Prostate gland (tissue), 2 donors: ENCODE measurements around the gene FAM107B. TPM values are rescaled to one million over a fixed set of nuclear protein-coding genes. Genes with fewer than 3 reads are reported as not detected.
A peak's percentile ranks its signal among the peaks of the same experiment; 100 is the strongest.

Experiments used
- DNase-seq: peaks from one replicate; pipeline ENCODE4 v3.0.0-alpha.2; 2019; ENCODE audit warnings: low spot score
- H3K27ac ChIP-seq, 2 donors: fragments of 200-600 bp; sonication (generic); 2 replicates each; pipeline ENCODE4 v1.5.1; 2017 to 2019
- H3K27me3 ChIP-seq: fragments of 200-600 bp; sonication (generic); replicated peaks from 2 replicates; pipeline ENCODE4 v1.5.1; 2019; ENCODE audit not compliant: insufficient read depth
- H3K36me3 ChIP-seq, 2 donors: fragments of 200-600 bp; sonication (generic); 1 replicate in 1 of 2; 2 replicates in 1 of 2; pipeline versions ENCODE4 v1.5.1 to v1.8.1; 2017 to 2019
- H3K4me1 ChIP-seq: fragments of 200-600 bp; sonication (generic); replicated peaks from 2 replicates; pipeline ENCODE4 v1.5.1; 2019
- H3K4me3 ChIP-seq, 2 donors: fragments of 200-600 bp; sonication (generic); 2 replicates each; pipeline ENCODE4 v1.5.1; 2017 to 2019
- H3K9me3 ChIP-seq: fragments of 200-600 bp; sonication (generic); 2 replicates; pipeline ENCODE4 v1.5.1; 2017
- CTCF ChIP-seq, 4 experiments: fragments of 200-600 bp in 2 of 4; fragments of 450-650 bp in 2 of 4; sonication (generic) in 2 of 4; IDR thresholded peaks; 1 replicate in 3 of 4; 2 replicates in 1 of 4; pipeline ENCODE4 v1.5.1; 2016 to 2019; ENCODE audit warnings: antibody characterized with exemption in 4 of 4, mild to moderate bottlenecking in 2 of 4, moderate library complexity in 2 of 4
- POLR2A ChIP-seq: fragments of 450-650 bp; IDR thresholded peaks from one replicate; pipeline ENCODE4 v1.6.1; 2016; ENCODE audit warnings: antibody characterized with exemption, mild to moderate bottlenecking
- POLR2AphosphoS5 ChIP-seq: sonication (generic); formaldehyde crosslinking; IDR thresholded peaks from one replicate; pipeline ENCODE4 v1.6.1; 2017; ENCODE audit warnings: antibody characterized with exemption
- WGBS: methylation state at CpG from one replicate; pipeline ENCODE4 v1.1.5; 2018; 5-methylcytosine and 5-hydroxymethylcytosine counted together
- intact Hi-C: fragments of 100-400 bp; cut with DNase I; formaldehyde crosslinking; loops from one replicate; pipeline ENCODE4 v1.14.2; 2022
- total RNA-seq, 2 donors: library from RNA; depleted of rRNA; stranded (reverse); fragments of >200 nt; gene quantifications; one replicate each; pipeline ENCODE4 v1.1.0, GENCODE V29; 2016

Gene FAM107B
- total RNA-seq, 2 donors from 2014 or later, result 32.9 to 63.9 TPM

DNA sequence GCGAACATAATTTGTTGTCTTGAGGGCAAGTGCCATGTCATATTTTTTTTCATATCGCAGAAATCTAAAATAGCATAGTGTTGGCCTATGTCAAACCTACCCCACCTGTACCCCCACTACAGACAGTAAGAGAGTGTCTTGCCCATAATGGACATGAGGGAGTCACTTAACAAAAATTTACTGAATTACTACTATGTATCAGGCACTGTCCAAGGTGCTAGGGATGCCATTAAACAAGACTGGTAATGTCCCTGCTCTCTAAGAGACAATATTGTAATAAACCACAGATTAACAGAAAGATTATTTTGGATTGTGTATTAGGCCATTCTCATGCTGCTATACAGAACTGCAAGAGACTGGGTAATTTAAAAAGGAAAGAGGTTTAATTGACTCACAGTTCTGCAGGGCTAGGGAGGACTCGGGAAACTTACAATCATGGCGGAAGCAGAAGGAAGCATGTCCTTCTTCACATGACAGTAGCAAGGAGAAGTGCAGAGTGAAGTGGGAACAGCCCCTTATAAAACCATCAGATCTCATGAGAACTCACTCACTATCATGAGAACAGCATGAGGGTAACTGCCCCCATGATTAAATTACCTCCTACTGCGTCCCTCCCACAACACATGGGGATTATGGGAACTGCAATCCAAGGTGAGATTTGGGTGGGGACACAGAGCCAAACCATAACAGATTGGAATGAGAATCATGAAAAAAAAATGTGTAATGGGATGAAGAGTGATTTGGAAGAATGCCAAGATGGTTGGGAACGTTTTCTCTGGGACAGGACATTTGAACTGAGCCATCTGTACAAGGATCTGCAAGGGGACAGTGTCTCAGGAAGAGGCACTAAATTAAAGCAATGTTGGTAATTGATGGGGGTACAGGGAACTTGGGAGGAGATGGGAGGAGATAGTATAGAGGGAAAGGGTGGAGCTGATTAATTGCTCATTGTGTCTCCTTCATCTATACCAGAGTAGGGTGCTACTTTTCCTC lies 108.5 kb downstream of the FAM107B start:
- H3K4me1 ChIP-seq, result no peaks in the 10 kb centered on the region
- no peaks in the 10 kb centered on the region for H3K27me3 ChIP-seq
- intact Hi-C loops, result no loop called here
- no peaks in the 10 kb centered on the region for H3K36me3 ChIP-seq
- H3K4me3 ChIP-seq, result no peak overlapping the region
- no peak for DNase-seq
- no peak overlapping the region for H3K27ac ChIP-seq
- TF ChIP-seq POLR2A, result no peak
- TF ChIP-seq POLR2AphosphoS5, result no peak
- no peak for TF ChIP-seq CTCF (IDR thresholded peaks at IDR 0.05)
- WGBS, result 82% methylated on average over 6 of the region's 6 CpGs
- no peaks in the 10 kb centered on the region for H3K9me3 ChIP-seq

DNA sequence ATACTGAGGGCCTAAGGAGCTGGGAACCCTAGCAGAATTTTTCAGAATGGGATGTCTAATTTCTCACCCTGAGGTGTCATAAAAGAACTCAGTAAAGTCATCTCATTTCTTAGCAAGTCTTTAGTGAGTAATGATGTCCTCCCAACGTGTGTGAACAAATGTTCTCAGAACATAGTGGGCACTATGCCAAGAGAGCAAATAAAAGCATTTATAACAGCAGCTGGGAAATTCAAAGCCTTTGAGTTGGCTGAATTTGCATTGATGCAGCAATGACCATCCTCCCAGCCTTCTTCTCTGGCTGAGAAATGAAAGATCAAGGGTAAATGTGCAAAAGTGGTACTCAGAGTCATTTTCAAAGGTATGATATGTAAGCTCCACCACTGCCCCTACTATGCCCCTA lies 109.4 kb downstream of the FAM107B start:
- peak; percentile 29 for DNase-seq
- no peaks in the 10 kb centered on the region for H3K36me3 ChIP-seq
- H3K4me3 ChIP-seq, result no peak overlapping the region
- no peak for TF ChIP-seq POLR2AphosphoS5
- TF ChIP-seq POLR2A, result no peak
- TF ChIP-seq CTCF (IDR thresholded peaks at IDR 0.05), result no peak
- intact Hi-C loops, result no loop called here
- 0% methylated on average over 1 of the region's 1 CpG for WGBS
- no peak overlapping the region for H3K27ac ChIP-seq
- H3K9me3 ChIP-seq, result no peaks in the 10 kb centered on the region
- no peaks in the 10 kb centered on the region for H3K4me1 ChIP-seq
- H3K27me3 ChIP-seq, result no peaks in the 10 kb centered on the region

DNA sequence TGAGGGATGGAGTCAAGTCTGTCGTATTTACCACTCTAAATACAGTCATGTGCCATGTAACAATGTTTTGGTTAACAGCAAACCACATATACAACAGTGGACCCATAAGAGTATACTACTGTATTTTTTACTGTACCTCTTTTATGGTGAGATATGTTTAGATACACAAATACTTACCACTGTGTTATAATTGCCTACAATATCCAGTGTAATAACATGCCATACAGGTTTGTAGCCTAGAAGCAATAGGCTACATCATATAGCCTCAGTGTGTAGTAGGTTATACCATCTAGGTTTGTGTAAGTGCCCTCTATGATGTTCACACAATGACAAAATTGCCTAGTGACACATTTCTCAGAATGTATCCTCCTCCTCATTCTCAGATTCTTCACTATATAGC lies 110.4 kb downstream of the FAM107B start:
- 100% methylated on average over 1 of the region's 1 CpG for WGBS
- no peaks in the 10 kb centered on the region for H3K27me3 ChIP-seq
- no peaks in the 10 kb centered on the region for H3K4me1 ChIP-seq
- no peak for DNase-seq
- H3K4me3 ChIP-seq, result no peak overlapping the region
- intact Hi-C loops, result no loop called here
- H3K27ac ChIP-seq, result no peak overlapping the region
- no peaks in the 10 kb centered on the region for H3K36me3 ChIP-seq
- TF ChIP-seq POLR2AphosphoS5, result no peak
- TF ChIP-seq POLR2A, result no peak
- TF ChIP-seq CTCF (IDR thresholded peaks at IDR 0.05), result no peak
- H3K9me3 ChIP-seq, result no peaks in the 10 kb centered on the region

- 99% methylated on average over 3 of the region's 3 CpGs for WGBS
- intact Hi-C loops, result no loop called here
- Histone ChIP-seq H3K36me3 (no peaks in the 10 kb centered on the region), H3K4me3 (no peak overlapping the region), H3K4me1 (no peaks in the 10 kb centered on the region), H3K27ac (no peak overlapping the region), H3K27me3 (no peaks in the 10 kb centered on the region), H3K9me3 (no peaks in the 10 kb centered on the region)
- no peak for DNase-seq
- TF ChIP-seq POLR2A (no peak), POLR2AphosphoS5 (no peak), CTCF (IDR thresholded peaks at IDR 0.05) (no peak)
Observed at GRCh38 chr10:14661818-14662217, 112.9 kb downstream of the FAM107B start.

DNA sequence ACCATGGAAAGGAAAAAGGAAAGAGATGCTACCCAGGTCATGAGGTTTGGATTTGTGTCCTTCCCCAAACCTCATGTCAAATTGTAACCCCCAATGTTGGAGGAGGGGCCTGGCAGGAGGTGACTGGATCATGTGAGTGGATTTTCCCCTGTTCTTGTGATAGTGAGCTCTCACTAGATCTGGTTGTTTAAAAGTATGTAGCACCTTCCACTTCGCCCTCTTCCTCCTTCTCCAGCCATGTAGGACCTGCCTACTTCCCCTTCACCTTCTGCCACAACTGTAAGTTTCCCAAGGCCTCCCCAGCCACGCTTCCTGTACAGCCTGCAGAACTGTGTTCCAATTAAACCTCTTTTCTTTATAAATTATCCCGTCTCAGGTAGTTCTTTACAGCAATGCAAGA lies 113.9 kb downstream of the FAM107B start:
- Histone ChIP-seq H3K4me1 (no peaks in the 10 kb centered on the region), H3K9me3 (no peaks in the 10 kb centered on the region), H3K36me3 (no peaks in the 10 kb centered on the region), H3K27ac (no peak overlapping the region), H3K27me3 (no peaks in the 10 kb centered on the region), H3K4me3 (no peak overlapping the region)
- no peak for DNase-seq
- intact Hi-C loops, result no loop called here
- TF ChIP-seq CTCF (IDR thresholded peaks at IDR 0.05), result no peak
- no peak for TF ChIP-seq POLR2A
- TF ChIP-seq POLR2AphosphoS5, result no peak
- 91% methylated on average over 3 of the region's 3 CpGs for WGBS
